B cell (primary cell): ENCODE data around the gene CPED1. TPM values are rescaled to one million over a fixed set of nuclear protein-coding genes. Genes with fewer than 3 reads are reported as not detected.

Source experiments
- ATAC-seq: fragments of 200-7000 bp; cut with Tn5 transposase; one replicate; pipeline ENCODE4 v1.10.0; 2021; ENCODE audit warnings: low read depth, mild to moderate bottlenecking, moderate number of reproducible peaks, moderate library complexity
- CTCF ChIA-PET: fragments of 350-600 bp; sonication (Branson Sonifier 250); formaldehyde crosslinking; loops from one replicate; lab custom pipeline; 2021; ENCODE audit warnings: antibody characterized with exemption, inconsistent platforms; lab: Charles Lee
- POLR2A ChIA-PET: fragments of 350-600 bp; sonication (Branson Sonifier 250); formaldehyde crosslinking; loops from one replicate; lab custom pipeline; 2021; ENCODE audit warnings: antibody characterized with exemption; lab: Charles Lee
- DNase-seq: peaks from one replicate; pipeline ENCODE4 v3.0.0; 2013
- H2AFZ ChIP-seq: 2 replicates; pipeline ENCODE4 v1.6.1; 2012; ENCODE audit warnings: mild to moderate bottlenecking, low read depth, low read length; ENCODE audit not compliant: insufficient read depth, poor library complexity, severe bottlenecking
- H3K27ac ChIP-seq, 2 donors: 1 replicate in 1 of 2; 2 replicates in 1 of 2; pipeline ENCODE4 v1.5.1; 2012 to 2013; ENCODE audit warnings: low read length in 2 of 2, mild to moderate bottlenecking in 2 of 2, moderate library complexity in 1 of 2
- H3K27me3 ChIP-seq, 4 experiments: fragments of 200-600 bp in 1 of 4; sonication (generic) in 1 of 4; replicated peaks in 1 of 4; 1 replicate in 2 of 4; 2 replicates in 2 of 4; pipeline versions ENCODE4 v1.6.1 to v1.7.0; 2013 to 2016; ENCODE audit warnings: low read length in 3 of 4, mild to moderate bottlenecking in 2 of 4, mixed read lengths in 1 of 4, moderate library complexity in 1 of 4; ENCODE audit not compliant: insufficient read depth in 4 of 4, control insufficient read depth in 3 of 4; ENCODE audit errors: control extremely low read depth in 1 of 4
- H3K36me3 ChIP-seq, 2 experiments: replicated peaks in 1 of 2; 1 replicate in 1 of 2; 2 replicates in 1 of 2; pipeline versions ENCODE4 v1.6.1 to v1.7.1; 2013; ENCODE audit warnings: low read length in 1 of 2; ENCODE audit not compliant: insufficient read depth in 2 of 2, control insufficient read depth in 1 of 2; ENCODE audit errors: control extremely low read depth in 1 of 2, extremely low read depth in 1 of 2
- H3K4me1 ChIP-seq, 2 donors: fragments of 200-600 bp in 1 of 2; sonication (generic) in 1 of 2; 1 replicate in 1 of 2; 2 replicates in 1 of 2; pipeline versions ENCODE4 v1.5.1 to v1.6.1; 2013 to 2017; ENCODE audit warnings: low read length in 2 of 2; ENCODE audit not compliant: control insufficient read depth in 2 of 2, insufficient read depth in 2 of 2
- H3K4me2 ChIP-seq: replicated peaks from 2 replicates; pipeline ENCODE3; 2012; ENCODE audit warnings: mild to moderate bottlenecking, low read depth, low read length; ENCODE audit not compliant: poor library complexity, severe bottlenecking
- H3K4me3 ChIP-seq, 5 experiments: fragments of 200-600 bp in 1 of 5; sonication (generic) in 1 of 5; 1 replicate in 3 of 5; 2 replicates in 2 of 5; pipeline versions ENCODE4 v1.5.1 to v1.7.0; 2011 to 2016; ENCODE audit warnings: low read length in 4 of 5, mild to moderate bottlenecking in 4 of 5, low read depth in 2 of 5, control low read depth in 1 of 5, moderate library complexity in 1 of 5; ENCODE audit not compliant: insufficient read depth in 1 of 5; ENCODE audit errors: control extremely low read depth in 1 of 5, extremely low read depth in 1 of 5
- H3K79me2 ChIP-seq: fragments of 200-600 bp; sonication (generic); one replicate; pipeline ENCODE4 v1.6.0; 2016; ENCODE audit warnings: low read length; ENCODE audit not compliant: control insufficient read depth, insufficient read depth
- H3K9ac ChIP-seq: fragments of 200-600 bp; sonication (generic); 2 replicates; pipeline ENCODE4 v1.6.1; 2017; ENCODE audit warnings: mild to moderate bottlenecking, low read length, moderate library complexity
- H3K9me3 ChIP-seq, 3 donors: one replicate each; pipeline versions ENCODE4 v1.6.1 to v1.7.1; 2013; ENCODE audit warnings: low read length in 2 of 3; ENCODE audit not compliant: control insufficient read depth in 2 of 3, insufficient read depth in 1 of 3; ENCODE audit errors: control extremely low read depth in 1 of 3
- H4K20me1 ChIP-seq: 2 replicates; pipeline ENCODE4 v1.6.0; 2012; ENCODE audit warnings: mild to moderate bottlenecking, low read length; ENCODE audit not compliant: insufficient read depth, control insufficient read depth, poor library complexity, severe bottlenecking
- H3K27ac Mint-ChIP-seq: one replicate; pipeline ENCODE4 v1.8.0; 2021; ENCODE audit warnings: mixed read lengths
- H3K27me3 Mint-ChIP-seq: one replicate; pipeline ENCODE4 v1.8.0; 2021; ENCODE audit warnings: mixed read lengths
- H3K4me1 Mint-ChIP-seq: one replicate; pipeline ENCODE4 v1.8.0; 2021; ENCODE audit warnings: mixed read lengths
- H3K4me3 Mint-ChIP-seq: one replicate; pipeline ENCODE4 v1.8.0; 2021; ENCODE audit warnings: mixed read lengths
- H3K9me3 Mint-ChIP-seq: one replicate; pipeline ENCODE4 v1.8.0; 2022; ENCODE audit warnings: mixed read lengths; ENCODE audit not compliant: insufficient read depth
- CTCF ChIP-seq: fragments of 200-600 bp; IDR thresholded peaks from one replicate; pipeline ENCODE4 v1.8.0; 2022; ENCODE audit warnings: antibody characterized with exemption, mild to moderate bottlenecking
- EZH2 ChIP-seq: IDR thresholded peaks from 2 replicates; pipeline ENCODE4 v1.6.1; 2012; ENCODE audit warnings: borderline replicate concordance, low read depth, mild to moderate bottlenecking, moderate library complexity, low read length; ENCODE audit not compliant: insufficient read depth, poor library complexity, severe bottlenecking
- WGBS: methylation state at CpG from one replicate; pipeline ENCODE4 v1.1.5; 2013; ENCODE audit warnings: missing lambda C conversion rate; ENCODE audit not compliant: insufficient coverage; 5-methylcytosine and 5-hydroxymethylcytosine counted together
- intact Hi-C: fragments of 100-400 bp; cut with micrococcal nuclease; formaldehyde crosslinking; loops from one replicate; pipeline ENCODE4 v1.10.0; 2022
- polyA plus RNA-seq: library from polyadenylated mRNA; depleted of rRNA; stranded (reverse); fragments of >200 nt; gene quantifications from 2 replicates; pipeline ENCODE4 v1.2.3, GENCODE V29; 2012
- total RNA-seq, 2 donors: library from RNA; stranded (reverse); fragments of 120-200 nt in 1 of 2; gene quantifications; 1 replicate in 1 of 2; 2 replicates in 1 of 2; pipeline versions ENCODE4 v1.2.3 to v1.2.4, GENCODE V29; 2013 to 2022

CPED1 gene
- total and polyA plus RNA-seq, 2 donors (not counting 1 experiment from before 2014, with no cell fraction given): 0.44 to 3.8 TPM

GRCh38 chr7:120998996-120999565 is 10.6 kb downstream of the CPED1 start:
- H3K36me3 ChIP-seq: no peaks in the 10 kb centered on the region
- no peaks in the 10 kb centered on the region for H3K9me3 ChIP-seq
- peaks cover 30% of the 10 kb centered on the region for H3K27me3 Mint-ChIP-seq
- CTCF ChIA-PET: interaction anchor here (2.8 kb wide), 1 partner anchor 11 kb away, joined by 19 read pairs; the partner anchor contains the start of gene CPED1
- no peak overlapping the region for H3K4me2 ChIP-seq
- no peak overlapping the region for H2AFZ ChIP-seq
- no peak overlapping the region for H3K4me3 ChIP-seq
- WGBS: no CpG with 5 or more reads among the region's 2 CpGs
- peaks cover 14 to 19% of the 10 kb centered on the region in 2 donors for H3K4me1 ChIP-seq
- H3K9ac ChIP-seq: no peak overlapping the region
- H3K9me3 Mint-ChIP-seq: no peaks in the 10 kb centered on the region
- no peaks in the 10 kb centered on the region for H3K79me2 ChIP-seq
- ATAC-seq (no peak), DNase-seq (no peak)
- TF ChIP-seq EZH2 (no peak), CTCF (no peak)
- H4K20me1 ChIP-seq: no peaks in the 10 kb centered on the region
- intact Hi-C loops: no loop called here
- no peak overlapping the region for H3K4me3 Mint-ChIP-seq
- no peak overlapping the region for H3K27ac Mint-ChIP-seq
- H3K27me3 ChIP-seq: peaks cover 0 to 9% (median 0%) of the 10 kb centered on the region in 4 experiments
- peaks cover 14% of the 10 kb centered on the region for H3K4me1 Mint-ChIP-seq
- POLR2A ChIA-PET: no interaction called here
- H3K27ac ChIP-seq: no peak overlapping the region

- peaks cover 0 to 13% (median 0%) of the 10 kb centered on the region in 4 experiments for H3K27me3 ChIP-seq
- no peak overlapping the region for H3K9ac ChIP-seq
- H3K4me2 ChIP-seq: no peak overlapping the region
- Mint-ChIP-seq H3K27ac (no peak overlapping the region), H3K27me3 (peaks cover 24% of the 10 kb centered on the region), H3K4me3 (no peak overlapping the region), H3K4me1 (peaks cover 14% of the 10 kb centered on the region), H3K9me3 (no peaks in the 10 kb centered on the region)
- no peak overlapping the region for H3K4me3 ChIP-seq
- ATAC-seq (no peak), DNase-seq (no peak)
- H3K79me2 ChIP-seq: no peaks in the 10 kb centered on the region
- no peak overlapping the region for H2AFZ ChIP-seq
- TF ChIP-seq EZH2: no peak
- ChIA-PET CTCF (interaction anchor here (1.1 kb wide), 1 partner anchor 8 kb away, joined by 4 read pairs; no protein-coding TSS in a partner anchor), POLR2A (no interaction called here)
- intact Hi-C loops: no loop called here
- no peaks in the 10 kb centered on the region for H3K36me3 ChIP-seq
- no CpG with 5 or more reads among the region's 9 CpGs for WGBS
- no peak overlapping the region for H3K27ac ChIP-seq
- peaks cover 14 to 16% of the 10 kb centered on the region in 2 donors for H3K4me1 ChIP-seq
- no peaks in the 10 kb centered on the region for H4K20me1 ChIP-seq
- no peaks in the 10 kb centered on the region for H3K9me3 ChIP-seq
These were observed 11.8 kb downstream of the CPED1 start for GRCh38 chr7:121000081-121000983.
